Endothelial cell of umbilical vein (primary cell): Measurements from ENCODE around the gene COQ2. TPM values are rescaled to one million over a fixed set of nuclear protein-coding genes. Genes with fewer than 3 reads are reported as not detected.

Experiments used
- BruUV-seq: library from RNA; stranded (reverse); fragments of 400-500 nt; replicated peaks from 2 replicates; lab custom pipeline; 2021; lab: Mats Ljungman, UMichigan
- CTCF ChIA-PET: fragments of 300-600, 350-600 bp; sonication (Branson Sonifier 250); formaldehyde crosslinking; loops from one replicate; lab custom pipeline; 2021; ENCODE audit warnings: antibody characterized with exemption, inconsistent platforms; lab: Charles Lee
- POLR2A ChIA-PET: fragments of 300-600, 350-600 bp; sonication (Branson Sonifier 250); formaldehyde crosslinking; loops from one replicate; lab custom pipeline; 2021; ENCODE audit warnings: antibody characterized with exemption, inconsistent platforms; lab: Charles Lee
- DNase-seq: peaks from one replicate; pipeline ENCODE4 v3.0.0-alpha.2; 2011; ENCODE audit warnings: low read depth, low spot score
- FAIRE-seq: peaks from 2 replicates; lab custom pipeline; 2011; peaks lifted over from hg19 to GRCh38; lab: Jason Lieb, UNC
- H2AFZ ChIP-seq: 2 replicates; pipeline ENCODE4 v1.6.0; 2012; ENCODE audit warnings: low read depth, low read length, control low read depth, inconsistent platforms
- H3K27ac ChIP-seq: 2 replicates; pipeline ENCODE4 v1.5.1; 2011; ENCODE audit warnings: low read depth, mild to moderate bottlenecking, control low read depth, low read length, moderate library complexity; ENCODE audit not compliant: insufficient read depth
- H3K27me3 ChIP-seq, 2 experiments: 2 replicates each; pipeline versions ENCODE4 v1.6.0 to v1.6.1; 2011; ENCODE audit warnings: low read length in 2 of 2, mixed read lengths in 1 of 2; ENCODE audit not compliant: control insufficient read depth in 2 of 2, insufficient read depth in 2 of 2
- H3K36me3 ChIP-seq, 2 experiments: 2 replicates in 1 of 2; 3 replicates in 1 of 2; pipeline ENCODE4 v1.5.1; 2011; ENCODE audit warnings: low read length in 2 of 2, mild to moderate bottlenecking in 1 of 2, moderate library complexity in 1 of 2; ENCODE audit not compliant: control insufficient read depth in 2 of 2, insufficient read depth in 2 of 2; ENCODE audit errors: extremely low read depth in 1 of 2
- H3K4me1 ChIP-seq: 3 replicates; pipeline ENCODE4 v1.5.1; 2011; ENCODE audit warnings: mild to moderate bottlenecking, low read length; ENCODE audit not compliant: control insufficient read depth, insufficient read depth; ENCODE audit errors: extremely low read depth
- H3K4me2 ChIP-seq: 2 replicates; pipeline ENCODE4 v1.6.1; 2011; ENCODE audit warnings: low read length, control low read depth, mixed read lengths; ENCODE audit not compliant: insufficient read depth
- H3K4me3 ChIP-seq, 3 experiments: fragments of 200-600 bp in 1 of 3; sonication (generic), shearing (Covaris generic) in 1 of 3; replicated peaks in 1 of 3; 2 replicates each; pipeline ENCODE4 v1.5.1; 2011 to 2016; ENCODE audit warnings: control low read depth in 3 of 3, low read length in 3 of 3, mild to moderate bottlenecking in 2 of 3, inconsistent platforms in 1 of 3, low read depth in 1 of 3, moderate library complexity in 1 of 3; ENCODE audit not compliant: insufficient read depth in 1 of 3
- H3K79me2 ChIP-seq: 2 replicates; pipeline ENCODE4 v1.6.0; 2012; ENCODE audit warnings: low read length, inconsistent platforms; ENCODE audit not compliant: control insufficient read depth, insufficient read depth
- H3K9ac ChIP-seq: replicated peaks from 2 replicates; pipeline ENCODE3; 2011; ENCODE audit warnings: low read length, control low read depth; ENCODE audit not compliant: insufficient read depth; ENCODE audit errors: extremely low read depth
- H3K9me1 ChIP-seq: replicated peaks from 3 replicates; pipeline ENCODE4 v1.6.0; 2011; ENCODE audit warnings: mild to moderate bottlenecking, low read length; ENCODE audit not compliant: control insufficient read depth, insufficient read depth; ENCODE audit errors: extremely low read depth
- H3K9me3 ChIP-seq: replicated peaks from 2 replicates; pipeline ENCODE4 v1.5.1; 2012; ENCODE audit warnings: low read length, inconsistent platforms; ENCODE audit not compliant: control insufficient read depth, insufficient read depth
- H4K20me1 ChIP-seq: replicated peaks from 2 replicates; pipeline ENCODE3; 2011; ENCODE audit warnings: mild to moderate bottlenecking, low read length; ENCODE audit not compliant: control insufficient read depth, insufficient read depth; ENCODE audit errors: extremely low read depth
- CTCF ChIP-seq, 2 donors: IDR thresholded peaks; 1 replicate in 1 of 2; 2 replicates in 1 of 2; pipeline ENCODE4 v1.5.1; 2011; ENCODE audit warnings: low read length in 2 of 2, mild to moderate bottlenecking in 2 of 2, moderate library complexity in 2 of 2, control low read depth in 1 of 2, inconsistent platforms in 1 of 2, low read depth in 1 of 2; ENCODE audit not compliant: insufficient read depth in 1 of 2; ENCODE audit errors: extremely low read depth in 1 of 2
- EZH2 ChIP-seq: IDR thresholded peaks from 2 replicates; pipeline ENCODE4 v1.6.1; 2012; ENCODE audit warnings: borderline replicate concordance, low read depth, mild to moderate bottlenecking, moderate library complexity, low read length, inconsistent platforms; ENCODE audit not compliant: severe bottlenecking
- FOS ChIP-seq: IDR thresholded peaks from 2 replicates; pipeline ENCODE4 v1.6.1; 2011; ENCODE audit warnings: mild to moderate bottlenecking, low read length, moderate library complexity, borderline replicate concordance; ENCODE audit not compliant: insufficient read depth
- GATA2 ChIP-seq: IDR thresholded peaks from 2 replicates; pipeline ENCODE4 v1.7.0; 2011; ENCODE audit warnings: low read depth, mild to moderate bottlenecking, moderate library complexity, mixed read lengths, low read length; ENCODE audit not compliant: insufficient read length, insufficient read depth
- JUN ChIP-seq: IDR thresholded peaks from 2 replicates; pipeline ENCODE4 v1.6.1; 2011; ENCODE audit warnings: borderline replicate concordance, low read depth; ENCODE audit not compliant: insufficient read length, insufficient read depth
- MAX ChIP-seq: IDR thresholded peaks from 2 replicates; pipeline ENCODE4 v1.6.1; 2011; ENCODE audit not compliant: insufficient read depth, insufficient read length
- MYC ChIP-seq: IDR thresholded peaks from one replicate; pipeline ENCODE4 v1.6.1; 2011; ENCODE audit warnings: mild to moderate bottlenecking, low read depth, low read length
- POLR2A ChIP-seq: IDR thresholded peaks from 2 replicates; pipeline ENCODE4 v1.6.1; 2012; ENCODE audit warnings: low read depth, mild to moderate bottlenecking, control low read depth, low read length
- POLR2AphosphoS5 ChIP-seq: IDR thresholded peaks from 2 replicates; pipeline ENCODE4 v1.6.1; 2012; ENCODE audit warnings: low read depth, mild to moderate bottlenecking, control low read depth, low read length, moderate library complexity; ENCODE audit not compliant: insufficient read depth
- dilution Hi-C: fragments of 300-500 bp; cut with MboI; formaldehyde crosslinking; loops from one replicate; pipeline ENCODE4 v1.15.0; 2019; ENCODE audit warnings: low sequenced_read_pairs; ENCODE audit not compliant: extremely low pct_ligation_motif_present
- intact Hi-C: fragments of 100-400 bp; cut with micrococcal nuclease; formaldehyde crosslinking; loops from one replicate; pipeline ENCODE4 v1.10.0; 2022
- polyA plus RNA-seq, 4 experiments: library from polyadenylated mRNA; depleted of rRNA in 3 of 4; stranded (reverse) in 3 of 4; unstranded in 1 of 4; fragments of >200 nt; gene quantifications; 2 replicates each; pipeline versions ENCODE4 v1.2.1 to v1.2.3, GENCODE V29; 2011 to 2012; ENCODE audit warnings: missing spikeins in 1 of 4
- total RNA-seq: library from RNA; stranded (reverse); gene quantifications from 2 replicates; pipeline ENCODE4 v1.2.3, GENCODE V29; 2021

Gene COQ2
- total and polyA plus RNA-seq, 2 donors (not counting 3 experiments of a cell fraction or from before 2014, with no cell fraction given): 25.5 to 28.0 TPM

GRCh38 chr4:83268491-83268890, 16.1 kb downstream of the COQ2 start:
- no peaks in the 10 kb centered on the region for H3K9me1 ChIP-seq
- no peaks in the 10 kb centered on the region for H4K20me1 ChIP-seq
- no peaks in the 10 kb centered on the region for H3K9me3 ChIP-seq
- CTCF ChIA-PET: interaction anchor here (0.8 to 6.0 kb wide), 6 partner anchors 8 to 198 kb away, joined by 3 to 39 read pairs (median 4); no protein-coding TSS in a partner anchor
- H3K27ac ChIP-seq: no peak overlapping the region
- no peak overlapping the region for H3K9ac ChIP-seq
- peaks cover 0 to 6% of the 10 kb centered on the region in 2 experiments for H3K36me3 ChIP-seq
- H3K79me2 ChIP-seq: no peaks in the 10 kb centered on the region
- H3K4me1 ChIP-seq: peaks cover 5% of the 10 kb centered on the region
- no peak overlapping the region for H3K4me3 ChIP-seq
- no TSS peak for BruUV-seq
- no peak for FAIRE-seq
- POLR2A ChIA-PET: no interaction called here
- DNase-seq: no peak
- dilution Hi-C loops: no loop called here
- H3K27me3 ChIP-seq: no peaks in the 10 kb centered on the region
- TF ChIP-seq JUN: no peak
- TF ChIP-seq CTCF (IDR thresholded peaks at IDR 0.05; ENCODE audit: extremely low read depth in 1 of 2, insufficient read depth in 1 of 2, low read depth in 1 of 2, low read length in 2 of 2): no peak
- TF ChIP-seq MAX: no peak
- no peak for TF ChIP-seq MYC
- TF ChIP-seq FOS: no peak
- TF ChIP-seq EZH2: no peak
- TF ChIP-seq GATA2: no peak
- no peak for TF ChIP-seq POLR2A
- TF ChIP-seq POLR2AphosphoS5: no peak
- no peak overlapping the region for H3K4me2 ChIP-seq
- intact Hi-C loops: no loop called here
- peak overlapping the region; percentile 64 for H2AFZ ChIP-seq
